SK-N-SH (cell line): ENCODE data around the gene TLX2. TPM values are rescaled to one million over a fixed set of nuclear protein-coding genes. Genes with fewer than 3 reads are reported as not detected.
A peak's percentile ranks its signal among the peaks of the same experiment; 100 is the strongest.

ENCODE experiments used
- CTCF ChIA-PET: fragments of 300-600, 350-600 bp; formaldehyde crosslinking; extraction: SDS; loops from one replicate; lab custom pipeline; 2021; lab: Yijun Ruan, JAX
- POLR2A ChIA-PET: fragments of 350-600 bp; sonication (Branson Sonifier 250); formaldehyde crosslinking; extraction: SDS; loops from one replicate; lab custom pipeline; 2020; ENCODE audit warnings: antibody characterized with exemption, inconsistent platforms; lab: Yijun Ruan, JAX
- DNase-seq: peaks from one replicate; pipeline ENCODE4 v3.0.0; 2012
- H2AFZ ChIP-seq: fragments of 200-600 bp; sonication (generic); 2 replicates; pipeline ENCODE4 v1.8.1; 2016; ENCODE audit warnings: antibody characterized with exemption, mild to moderate bottlenecking, low read depth
- H3F3A ChIP-seq: fragments of 200-600 bp; sonication (generic); replicated peaks from 2 replicates; pipeline ENCODE3; 2016; ENCODE audit warnings: antibody characterized with exemption, mild to moderate bottlenecking; ENCODE audit not compliant: insufficient read depth
- H3K27ac ChIP-seq, 2 experiments: fragments of 200-500 bp in 1 of 2; fragments of 200-600 bp in 1 of 2; sonication (Bioruptor generic) in 1 of 2; sonication (generic), shearing (Covaris generic) in 1 of 2; 2 replicates each; pipeline versions ENCODE4 v1.5.1 to v1.6.1; 2014 to 2016; ENCODE audit warnings: low read depth in 2 of 2, inconsistent platforms in 1 of 2, low read length in 1 of 2, mild to moderate bottlenecking in 1 of 2, mixed read lengths in 1 of 2
- H3K27me3 ChIP-seq: fragments of 200-600 bp; sonication (generic), shearing (Covaris generic); 2 replicates; pipeline ENCODE4 v1.6.1; 2016; ENCODE audit warnings: mixed run types; ENCODE audit not compliant: insufficient read depth
- H3K36me3 ChIP-seq, 2 experiments: fragments of 200-500 bp in 1 of 2; fragments of 200-600 bp in 1 of 2; sonication (Bioruptor generic) in 1 of 2; sonication (generic) in 1 of 2; replicated peaks in 1 of 2; 2 replicates each; pipeline versions ENCODE3 to v1.5.1; 2014 to 2016; ENCODE audit warnings: low read length in 1 of 2, mild to moderate bottlenecking in 1 of 2; ENCODE audit not compliant: insufficient read depth in 2 of 2, control insufficient read depth in 1 of 2
- H3K4me1 ChIP-seq, 2 experiments: fragments of 200-500 bp in 1 of 2; fragments of 200-600 bp in 1 of 2; sonication (Bioruptor generic) in 1 of 2; sonication (generic), shearing (Covaris generic) in 1 of 2; 2 replicates each; pipeline versions ENCODE4 v1.5.1 to v1.6.1; 2014 to 2016; ENCODE audit warnings: low read depth in 1 of 2, low read length in 1 of 2, mixed run types in 1 of 2; ENCODE audit not compliant: insufficient read depth in 2 of 2, control insufficient read depth in 1 of 2
- H3K4me2 ChIP-seq: fragments of 200-600 bp; sonication (generic), shearing (Covaris generic); 2 replicates; pipeline ENCODE4 v1.6.1; 2017; ENCODE audit warnings: mixed run types
- H3K4me3 ChIP-seq, 2 experiments: fragments of 200-500 bp in 1 of 2; fragments of 200-600 bp in 1 of 2; sonication (Bioruptor generic) in 1 of 2; sonication (generic), shearing (Covaris generic) in 1 of 2; 2 replicates each; pipeline versions ENCODE4 v1.5.1 to v1.8.1; 2014 to 2016; ENCODE audit warnings: low read depth in 2 of 2, inconsistent platforms in 1 of 2, low read length in 1 of 2, mild to moderate bottlenecking in 1 of 2, mixed read lengths in 1 of 2, moderate library complexity in 1 of 2
- H3K79me2 ChIP-seq: fragments of 200-600 bp; sonication (generic); 2 replicates; pipeline ENCODE4 v1.8.1; 2017; ENCODE audit warnings: mild to moderate bottlenecking; ENCODE audit not compliant: insufficient read depth
- H3K9ac ChIP-seq: fragments of 200-600 bp; sonication (generic); 2 replicates; pipeline ENCODE4 v1.6.1; 2017; ENCODE audit warnings: mixed run types
- H3K9me2 ChIP-seq: fragments of 200-600 bp; sonication (generic); 2 replicates; pipeline ENCODE4 v1.6.1; 2017; ENCODE audit warnings: mixed run types
- H3K9me3 ChIP-seq: fragments of 200-600 bp; sonication (generic); 2 replicates; pipeline ENCODE4 v1.6.1; 2017; ENCODE audit warnings: mixed run types, mild to moderate bottlenecking, moderate library complexity
- H4K20me1 ChIP-seq: fragments of 200-600 bp; sonication (generic); 2 replicates; pipeline ENCODE4 v1.6.1; 2017; ENCODE audit warnings: mild to moderate bottlenecking, mixed run types; ENCODE audit not compliant: insufficient read depth
- CHD2 ChIP-seq: fragments of 150-350 bp; IDR thresholded peaks from 2 replicates; pipeline ENCODE4 v1.6.1; 2018; ENCODE audit warnings: low read length; ENCODE audit not compliant: partially characterized antibody
- ELF1 ChIP-seq: IDR thresholded peaks from 2 replicates; pipeline ENCODE4 v1.4.0; 2012
- FOSL2 ChIP-seq: IDR thresholded peaks from 2 replicates; pipeline ENCODE4 v1.4.0; 2012; ENCODE audit warnings: low read depth, mild to moderate bottlenecking, moderate library complexity, borderline replicate concordance
- FOXJ3 ChIP-seq: sonication (generic); formaldehyde crosslinking; IDR thresholded peaks from 2 replicates; pipeline ENCODE4 v1.5.1; 2020; ENCODE audit warnings: mild to moderate bottlenecking, missing genetic modification reagents
- GABPA ChIP-seq: IDR thresholded peaks from 2 replicates; pipeline ENCODE4 v1.4.0; 2012; ENCODE audit warnings: low read depth, mild to moderate bottlenecking
- GATA2 ChIP-seq: sonication (generic); formaldehyde crosslinking; IDR thresholded peaks from 2 replicates; pipeline ENCODE4 v1.5.0; 2020; ENCODE audit warnings: mild to moderate bottlenecking, missing genetic modification reagents
- IRF3 ChIP-seq: fragments of 150-350 bp; IDR thresholded peaks from 2 replicates; pipeline ENCODE4 v1.6.1; 2016; ENCODE audit warnings: mild to moderate bottlenecking, low read depth, low read length
- JUND ChIP-seq: IDR thresholded peaks from 2 replicates; pipeline ENCODE4 v1.4.0; 2012
- MAX ChIP-seq: IDR thresholded peaks from 2 replicates; pipeline ENCODE4 v1.4.0; 2012; ENCODE audit warnings: low read depth
- MEF2A ChIP-seq: IDR thresholded peaks from 2 replicates; pipeline ENCODE4 v1.4.0; 2012; ENCODE audit warnings: low read depth, borderline replicate concordance
- MXI1 ChIP-seq: IDR thresholded peaks from 2 replicates; pipeline ENCODE4 v1.6.1; 2012; ENCODE audit warnings: mild to moderate bottlenecking, low read depth, low read length, improper control_type of control experiment
- NRF1 ChIP-seq: IDR thresholded peaks from 2 replicates; pipeline ENCODE4 v1.6.1; 2012; ENCODE audit warnings: low read depth, mild to moderate bottlenecking, low read length
- POLR2AphosphoS5 ChIP-seq: IDR thresholded peaks from 2 replicates; pipeline ENCODE4 v1.6.1; 2012; ENCODE audit warnings: low read depth, low read length
- RAD21 ChIP-seq: IDR thresholded peaks from 2 replicates; pipeline ENCODE4 v1.6.1; 2012; ENCODE audit warnings: mild to moderate bottlenecking, low read length
- REST ChIP-seq: IDR thresholded peaks from 2 replicates; pipeline ENCODE4 v1.6.1; 2012; ENCODE audit warnings: mild to moderate bottlenecking, low read depth, low read length, moderate library complexity
- RFX5 ChIP-seq: IDR thresholded peaks from 2 replicates; pipeline ENCODE4 v1.6.1; 2012; ENCODE audit warnings: mild to moderate bottlenecking, improper control_type of control experiment, low read length
- RXRA ChIP-seq: IDR thresholded peaks from 2 replicates; pipeline ENCODE4 v1.4.0; 2012; ENCODE audit warnings: low read depth, mild to moderate bottlenecking, borderline replicate concordance
- SIN3A ChIP-seq: IDR thresholded peaks from 2 replicates; pipeline ENCODE4 v1.6.1; 2012; ENCODE audit warnings: low read depth, mild to moderate bottlenecking, low read length, moderate library complexity, borderline replicate concordance
- TCF12 ChIP-seq: IDR thresholded peaks from 2 replicates; pipeline ENCODE4 v1.4.0; 2012
- WGBS: methylation state at CpG from one replicate; pipeline ENCODE4 v1.1.6; 2017; ENCODE audit warnings: low lambda C conversion rate; 5-methylcytosine and 5-hydroxymethylcytosine counted together
- polyA plus RNA-seq, 3 experiments: library from polyadenylated mRNA; depleted of rRNA; stranded (reverse); fragments of >200 nt; gene quantifications; 2 replicates each; pipeline ENCODE4 v1.2.3, GENCODE V29; 2012
- TF ChIP-seq, protein P1 (sequence below): fragments of 150-350 bp; IDR thresholded peaks from 2 replicates; pipeline ENCODE4 v1.6.1; 2017; ENCODE audit warnings: antibody characterized with exemption, low read length, low read depth, borderline replicate concordance

TLX2 gene
- polyA plus RNA-seq, 1 of the 3 experiments (the other 2 are of a cell fraction), result 24.5 TPM

DNA sequence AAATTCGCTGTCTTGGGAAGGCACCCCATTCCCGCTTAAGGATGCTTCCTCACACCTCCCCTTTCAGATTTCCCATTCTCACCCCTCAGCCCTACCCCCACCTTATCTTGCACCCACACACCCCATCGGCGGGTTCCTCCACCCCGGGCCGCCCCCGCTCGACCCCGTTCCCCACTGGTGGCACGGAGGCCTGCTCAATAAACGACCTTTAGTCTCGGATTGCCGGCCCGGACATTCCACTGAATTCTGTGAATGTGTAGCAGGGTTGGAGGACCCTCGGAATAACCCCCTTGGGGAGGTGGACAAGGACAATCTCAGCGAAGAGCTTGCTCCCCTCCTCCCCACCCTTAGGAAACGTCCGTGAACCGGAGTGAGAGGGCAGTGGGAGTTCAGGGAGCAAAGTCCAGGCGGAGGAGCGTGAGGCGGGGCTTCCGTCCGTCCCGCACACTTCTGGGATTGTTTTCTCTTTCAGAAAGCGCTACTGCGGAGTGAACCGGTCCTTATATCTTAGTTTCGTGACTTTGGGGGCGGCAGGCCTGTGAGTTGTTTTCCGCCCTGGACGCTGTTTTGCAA lies 12.0 kb upstream of the TLX2 start:
- no peaks in the 10 kb centered on the region for H3K9me2 ChIP-seq
- POLR2A ChIA-PET, result interaction anchor here (1.4 to 3.1 kb wide), 3 partner anchors 8 to 11 kb away, joined by 3 to 9 read pairs (median 7); no protein-coding TSS in a partner anchor
- CTCF ChIA-PET, result interaction anchor here (1.0 to 3.1 kb wide), 4 partner anchors 19 to 678 kb away, joined by 3 to 21 read pairs (median 12); partner anchors contain the start of genes CCDC142 and TTC31
- TF ChIP-seq REST, result no peak
- no peak for TF ChIP-seq NRF1
- no peak for TF ChIP-seq ELF1
- no peak for TF ChIP-seq MEF2A
- H3K4me1 ChIP-seq, result peaks cover 12 to 37% of the 10 kb centered on the region in 2 experiments; a peak in 2 of 4 replicates
- H3K9ac ChIP-seq, result no peak overlapping the region
- peaks cover 8% of the 10 kb centered on the region for H3F3A ChIP-seq
- H4K20me1 ChIP-seq, result no peaks in the 10 kb centered on the region
- no peak overlapping the region for H3K4me2 ChIP-seq
- H3K9me3 ChIP-seq, result no peaks in the 10 kb centered on the region
- DNase-seq, result no peak
- H3K79me2 ChIP-seq, result peaks cover 17% of the 10 kb centered on the region; the same call in 1 of the 2 replicates
- WGBS, result 93% methylated on average over 32 of the region's 32 CpGs
- H3K27ac ChIP-seq, result no peak overlapping the region; a peak in 1 of 4 replicates
- H3K4me3 ChIP-seq, result no peak overlapping the region
- no peaks in the 10 kb centered on the region for H3K27me3 ChIP-seq
- peaks cover 15 to 20% of the 10 kb centered on the region in 2 experiments for H3K36me3 ChIP-seq
- no peak overlapping the region for H2AFZ ChIP-seq

DNA sequence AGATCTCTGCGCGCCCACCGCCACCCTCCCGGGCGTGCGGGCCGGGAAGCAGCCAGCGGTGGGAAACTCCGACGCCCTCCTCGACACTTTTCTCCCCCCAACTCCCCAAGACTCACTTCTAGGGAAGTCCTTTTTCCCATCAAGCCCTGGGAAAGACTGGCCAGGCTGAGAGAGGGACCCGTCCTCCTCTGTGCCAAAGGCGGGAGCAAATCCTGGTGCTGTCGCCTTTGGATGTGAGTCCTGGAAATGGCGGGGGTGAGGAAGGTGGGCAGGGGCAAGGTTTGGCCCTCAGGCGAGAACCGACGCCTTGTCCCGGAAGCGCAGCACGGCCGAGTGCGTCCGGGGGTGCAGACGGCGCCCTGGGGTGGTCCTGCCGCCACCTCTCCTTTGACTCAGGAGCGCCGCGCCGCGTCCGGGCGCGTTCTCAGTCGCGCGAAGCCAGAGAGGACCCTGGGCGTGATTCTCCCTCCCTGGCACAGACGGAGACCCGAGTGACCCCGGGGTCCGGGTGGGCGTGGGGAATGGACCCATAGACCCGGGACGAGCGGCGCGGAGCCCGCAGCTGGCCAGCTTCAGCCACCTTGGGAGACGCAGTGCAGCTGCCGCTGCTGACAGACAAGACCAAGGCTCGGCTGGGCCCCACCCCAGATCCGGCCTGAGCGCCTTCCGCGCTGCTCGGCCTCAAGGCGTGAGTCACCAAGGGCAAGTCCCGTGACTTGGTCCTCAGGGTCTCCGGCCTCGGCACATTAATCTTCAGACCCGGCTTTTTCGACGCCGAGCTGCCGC lies 11.3 kb upstream of the TLX2 start:
- Histone ChIP-seq H3K27ac (no peak overlapping the region; a peak in 1 of 4 replicates), H3K9me2 (no peaks in the 10 kb centered on the region), H3K9ac (no peak overlapping the region), H3K36me3 (peaks cover 15 to 20% of the 10 kb centered on the region in 2 experiments), H3K4me3 (no peak overlapping the region), H3K27me3 (no peaks in the 10 kb centered on the region), H3K79me2 (peaks cover 17% of the 10 kb centered on the region; the same call in 1 of the 2 replicates), H2AFZ (no peak overlapping the region), H4K20me1 (no peaks in the 10 kb centered on the region), H3K9me3 (no peaks in the 10 kb centered on the region), H3K4me2 (no peak overlapping the region), H3K4me1 (peaks cover 12 to 37% of the 10 kb centered on the region in 2 experiments; a peak in 2 of 4 replicates), H3F3A (peaks cover 11% of the 10 kb centered on the region)
- peak; percentile 30 for DNase-seq
- POLR2A ChIA-PET, result no interaction called here
- WGBS, result 91% methylated on average over 47 of the region's 67 CpGs
- CTCF ChIA-PET, result interaction anchor here (1.0 to 7.5 kb wide), 4 partner anchors 10 to 88 kb away, joined by 3 to 56 read pairs (median 7); partner anchors contain the start of genes CCDC142 and TTC31
- TF ChIP-seq TCF12, result no peak
- no peak for TF ChIP-seq RXRA
- no peak for TF ChIP-seq CHD2
- no peak for TF ChIP-seq POLR2AphosphoS5
- TF ChIP-seq RAD21, result no peak
- TF ChIP-seq FOXJ3 (CRISPR knock-in tag), result no peak
- no peak for TF ChIP-seq FOSL2
- TF ChIP-seq MAX, result no peak
- TF ChIP-seq GATA2, result no peak
- no peak for TF ChIP-seq RFX5
- no peak for TF ChIP-seq SIN3A
- no peak for TF ChIP-seq NRF1
- no peak for TF ChIP-seq MEF2A
- TF ChIP-seq MXI1, result no peak
- TF ChIP-seq JUND, result no peak
- no peak for TF ChIP-seq GABPA
- TF ChIP-seq, protein P1, sequence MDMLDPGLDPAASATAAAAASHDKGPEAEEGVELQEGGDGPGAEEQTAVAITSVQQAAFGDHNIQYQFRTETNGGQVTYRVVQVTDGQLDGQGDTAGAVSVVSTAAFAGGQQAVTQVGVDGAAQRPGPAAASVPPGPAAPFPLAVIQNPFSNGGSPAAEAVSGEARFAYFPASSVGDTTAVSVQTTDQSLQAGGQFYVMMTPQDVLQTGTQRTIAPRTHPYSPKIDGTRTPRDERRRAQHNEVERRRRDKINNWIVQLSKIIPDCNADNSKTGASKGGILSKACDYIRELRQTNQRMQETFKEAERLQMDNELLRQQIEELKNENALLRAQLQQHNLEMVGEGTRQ, result no peak
- no peak for TF ChIP-seq IRF3
